NCI-H2196 (cell line): Measurements from ENCODE around the gene SGF29.
"Not testable (repeated sequence)": the region's sequence is repeated elsewhere in the genome, so short reads cannot be mapped to it uniquely, and the experiment has no call there.

Source experiments
- DNase-seq: peaks from one replicate; lab custom pipeline; 2025; ENCODE audit not compliant: unreplicated experiment; lab: John Stamatoyannopoulos, UW

The SGF29 gene

GRCh38 chr16:28532940-28533647 is 20.6 kb upstream of the SGF29 start:
- DNase-seq = no peak

GRCh38 chr16:28534542-28535373 is 19.0 kb upstream of the SGF29 start:
- no peak for DNase-seq

GRCh38 chr16:28537076-28537475 is 16.6 kb upstream of the SGF29 start:
- DNase-seq = no peak

GRCh38 chr16:28537964-28538732 is 15.6 kb upstream of the SGF29 start:
- DNase-seq = no peak

- DNase-seq = peak; percentile 95
Measured at GRCh38 chr16:28538733-28539596, 14.8 kb upstream of the SGF29 start, which contains the start of gene NUPR1. Gene NUPR1 (minus strand): TSS chr16:28538974. CDS start chr16:28538907, 67 bp downstream.

GRCh38 chr16:28540346-28540745 is 13.4 kb upstream of the SGF29 start:
- DNase-seq = no peak

- no peak for DNase-seq
Measured at GRCh38 chr16:28542646-28543045, 11.1 kb upstream of the SGF29 start.

GRCh38 chr16:28543072-28543471 is 10.6 kb upstream of the SGF29 start:
- DNase-seq = peak; percentile 79

- no peak for DNase-seq
Measured at GRCh38 chr16:28544998-28545397, 8.7 kb upstream of the SGF29 start.

- DNase-seq = not testable (repeated sequence)
Measured at GRCh38 chr16:28545964-28546363, 7.8 kb upstream of the SGF29 start.

- DNase-seq = no peak
Measured at GRCh38 chr16:28546626-28547025, 7.1 kb upstream of the SGF29 start.

- no peak for DNase-seq
Measured at GRCh38 chr16:28548306-28548802, 5.4 kb upstream of the SGF29 start.

- peak; percentile 41 for DNase-seq
Measured at GRCh38 chr16:28549301-28549899, 4.3 kb upstream of the SGF29 start.

- DNase-seq = no peak
Measured at GRCh38 chr16:28554634-28555423, 1.1 kb downstream of the SGF29 start.

GRCh38 chr16:28555561-28555960 is 1.8 kb downstream of the SGF29 start:
- no peak for DNase-seq

- no peak for DNase-seq
Measured at GRCh38 chr16:28556914-28557320, 3.2 kb downstream of the SGF29 start.

GRCh38 chr16:28558456-28558855 is 4.7 kb downstream of the SGF29 start:
- no peak for DNase-seq

GRCh38 chr16:28561557-28562187 is 8.0 kb downstream of the SGF29 start:
- DNase-seq = no peak

- DNase-seq = no peak
Measured at GRCh38 chr16:28562199-28562598, 8.5 kb downstream of the SGF29 start.
